HEK293T (cell line): Measurements from ENCODE around the gene AXIN2.

Experiments used
- BHLHE40 ChIP-seq: fragments of 450-650 bp; IDR thresholded peaks from 2 replicates; pipeline ENCODE4 v1.6.1; 2016; ENCODE audit warnings: mild to moderate bottlenecking, moderate library complexity, borderline replicate concordance
- ELF4 ChIP-seq: fragments of 450-650 bp; IDR thresholded peaks from 2 replicates; pipeline ENCODE4 v1.6.1; 2017; ENCODE audit warnings: antibody characterized with exemption
- FOXA1 ChIP-seq: fragments of 450-650 bp; IDR thresholded peaks from 2 replicates; pipeline ENCODE4 v1.6.1; 2016; ENCODE audit warnings: mild to moderate bottlenecking
- FOXK2 ChIP-seq: fragments of 450-650 bp; IDR thresholded peaks from 2 replicates; pipeline ENCODE4 v1.6.1; 2016; ENCODE audit warnings: mild to moderate bottlenecking
- HDGF ChIP-seq: fragments of 450-650 bp; IDR thresholded peaks from 2 replicates; pipeline ENCODE4 v1.6.1; 2017; ENCODE audit warnings: antibody characterized with exemption, borderline replicate concordance
- SP1 ChIP-seq: fragments of 450-650 bp; IDR thresholded peaks from 2 replicates; pipeline ENCODE4 v1.6.1; 2017
- SUZ12 ChIP-seq: fragments of 450-650 bp; IDR thresholded peaks from 2 replicates; pipeline ENCODE4 v1.6.1; 2016; ENCODE audit warnings: mild to moderate bottlenecking
- TARDBP ChIP-seq: fragments of 450-650 bp; IDR thresholded peaks from 2 replicates; pipeline ENCODE4 v1.6.1; 2016

GRCh38 chr17:65553009-65553645, 8.3 kb downstream of the AXIN2 start:
- no peak for TF ChIP-seq ELF4
- no peak for TF ChIP-seq FOXK2
- no peak for TF ChIP-seq SP1
- TF ChIP-seq FOXA1, result no peak
- TF ChIP-seq BHLHE40, result no peak
- TF ChIP-seq TARDBP, result no peak
- no peak for TF ChIP-seq HDGF
- TF ChIP-seq SUZ12, result no peak
